Mesothelial cell of epicardium (in vitro differentiated cells): ENCODE results near the gene CPSF4L. TPM values are rescaled to one million over a fixed set of nuclear protein-coding genes. Genes with fewer than 3 reads are reported as not detected.

Experiments used
- DNase-seq, 2 experiments: peaks; one replicate each; pipeline ENCODE4 v3.0.0; 2021; ENCODE audit warnings: low spot score in 2 of 2; ENCODE audit not compliant: unreplicated experiment in 2 of 2
- H3K27ac Mint-ChIP-seq: 2 replicates; pipeline ENCODE4 v1.8.0; 2021; ENCODE audit warnings: mixed read lengths
- H3K27me3 Mint-ChIP-seq: 2 replicates; pipeline ENCODE4 v1.8.0; 2021; ENCODE audit warnings: low read depth, mixed read lengths
- H3K36me3 Mint-ChIP-seq: 2 replicates; pipeline ENCODE4 v1.8.0; 2021; ENCODE audit warnings: mixed read lengths
- H3K4me1 Mint-ChIP-seq: 2 replicates; pipeline ENCODE4 v1.8.0; 2021; ENCODE audit warnings: mixed read lengths
- H3K4me3 Mint-ChIP-seq: 2 replicates; pipeline ENCODE4 v1.8.0; 2021; ENCODE audit warnings: mild to moderate bottlenecking, moderate library complexity, mixed read lengths
- H3K9me3 Mint-ChIP-seq: 2 replicates; pipeline ENCODE4 v1.8.0; 2021; ENCODE audit warnings: mixed read lengths
- total RNA-seq: library from RNA; stranded (reverse); gene quantifications from 3 replicates; pipeline ENCODE4 v1.2.1, GENCODE V29; 2021
- TF ChIP-seq, protein P1 (sequence below): fragments of 200-600 bp; sonication (generic); IDR thresholded peaks from one replicate; pipeline ENCODE4 v1.5.0; 2021; ENCODE audit warnings: antibody characterized with exemption; ENCODE audit not compliant: unreplicated experiment

The CPSF4L gene
- total RNA-seq, 1 donor from 2014 or later, result 0.40 TPM

DNA sequence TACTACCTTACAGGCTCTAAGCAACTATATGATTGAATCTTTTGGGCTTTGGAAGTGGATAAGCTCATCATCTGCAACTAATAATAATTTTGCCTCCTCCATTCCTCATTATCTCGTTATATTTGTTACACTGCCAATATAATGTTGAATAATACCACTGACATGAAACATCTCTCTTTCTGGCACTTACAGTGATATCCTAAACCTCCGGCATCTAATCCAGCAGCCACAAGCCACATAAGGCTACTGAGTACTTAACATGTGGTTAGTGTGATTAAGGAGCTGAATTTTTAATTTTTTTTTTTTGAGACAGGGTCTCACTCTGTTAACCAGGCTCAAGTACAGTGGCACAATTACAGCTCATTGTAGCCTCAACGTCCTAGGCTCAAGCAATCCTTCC is 40.5 kb upstream of the CPSF4L start:
- no peak for DNase-seq

DNA sequence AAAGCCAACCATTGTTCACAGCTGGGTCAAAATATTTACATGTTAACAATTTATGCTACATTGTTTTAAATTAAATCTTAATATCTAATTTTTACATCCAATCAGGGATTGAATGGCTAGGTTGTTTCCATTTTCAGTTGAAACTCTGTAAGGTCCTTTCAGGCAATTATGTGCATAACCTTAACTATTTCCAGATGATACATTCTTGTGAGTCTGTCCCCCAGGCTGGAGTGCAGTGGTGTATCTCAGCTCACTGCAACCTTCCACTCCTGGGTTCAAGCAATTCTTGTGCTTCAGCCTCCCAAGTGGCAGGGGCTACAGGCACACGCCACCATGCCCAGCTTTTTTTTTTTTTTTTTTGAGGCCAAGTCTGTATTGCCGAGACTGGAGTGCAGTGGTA is 39.7 kb upstream of the CPSF4L start:
- Mint-ChIP-seq H3K27me3 (no peaks in the 10 kb centered on the region), H3K27ac (peak overlapping the region; percentile 53), H3K36me3 (peaks cover 6% of the 10 kb centered on the region), H3K4me1 (peaks cover 50% of the 10 kb centered on the region), H3K9me3 (no peaks in the 10 kb centered on the region), H3K4me3 (no peak overlapping the region)
- no peak for DNase-seq
- TF ChIP-seq, protein P1, sequence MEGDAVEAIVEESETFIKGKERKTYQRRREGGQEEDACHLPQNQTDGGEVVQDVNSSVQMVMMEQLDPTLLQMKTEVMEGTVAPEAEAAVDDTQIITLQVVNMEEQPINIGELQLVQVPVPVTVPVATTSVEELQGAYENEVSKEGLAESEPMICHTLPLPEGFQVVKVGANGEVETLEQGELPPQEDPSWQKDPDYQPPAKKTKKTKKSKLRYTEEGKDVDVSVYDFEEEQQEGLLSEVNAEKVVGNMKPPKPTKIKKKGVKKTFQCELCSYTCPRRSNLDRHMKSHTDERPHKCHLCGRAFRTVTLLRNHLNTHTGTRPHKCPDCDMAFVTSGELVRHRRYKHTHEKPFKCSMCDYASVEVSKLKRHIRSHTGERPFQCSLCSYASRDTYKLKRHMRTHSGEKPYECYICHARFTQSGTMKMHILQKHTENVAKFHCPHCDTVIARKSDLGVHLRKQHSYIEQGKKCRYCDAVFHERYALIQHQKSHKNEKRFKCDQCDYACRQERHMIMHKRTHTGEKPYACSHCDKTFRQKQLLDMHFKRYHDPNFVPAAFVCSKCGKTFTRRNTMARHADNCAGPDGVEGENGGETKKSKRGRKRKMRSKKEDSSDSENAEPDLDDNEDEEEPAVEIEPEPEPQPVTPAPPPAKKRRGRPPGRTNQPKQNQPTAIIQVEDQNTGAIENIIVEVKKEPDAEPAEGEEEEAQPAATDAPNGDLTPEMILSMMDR, result no peak

More for the DNA sequence above, 40.5 kb upstream of the CPSF4L start:
- H3K27me3 Mint-ChIP-seq, result no peaks in the 10 kb centered on the region
- no peak overlapping the region for H3K4me3 Mint-ChIP-seq
- TF ChIP-seq, protein P1, result no peak
- H3K9me3 Mint-ChIP-seq, result no peaks in the 10 kb centered on the region
- H3K4me1 Mint-ChIP-seq, result peaks cover 58% of the 10 kb centered on the region
- H3K27ac Mint-ChIP-seq, result peak overlapping the region; percentile 59
- peaks cover 6% of the 10 kb centered on the region for H3K36me3 Mint-ChIP-seq

DNA sequence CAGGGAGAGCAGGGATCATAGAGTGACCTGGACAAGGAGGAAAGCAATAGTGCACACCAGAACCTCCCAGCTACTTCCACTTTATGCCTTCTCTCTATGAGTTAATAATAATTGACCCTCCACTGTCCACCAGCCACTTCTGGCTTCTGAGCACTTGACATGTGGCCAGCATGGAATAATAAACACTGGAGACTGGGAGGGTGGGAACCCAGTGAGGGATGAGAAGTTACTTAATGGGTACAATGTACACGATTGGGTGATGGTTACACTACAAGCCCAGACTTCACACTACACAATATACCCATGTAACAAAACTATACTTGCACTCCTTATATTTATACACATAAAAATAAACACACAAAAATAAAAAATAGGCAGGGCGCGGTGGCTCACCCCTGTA is 38.7 kb upstream of the CPSF4L start:
- DNase-seq, result no peak
- H3K4me3 Mint-ChIP-seq, result no peak overlapping the region
- H3K36me3 Mint-ChIP-seq, result peaks cover 6% of the 10 kb centered on the region
- peak overlapping the region; percentile 53 for H3K27ac Mint-ChIP-seq
- TF ChIP-seq, protein P1, result no peak
- no peaks in the 10 kb centered on the region for H3K27me3 Mint-ChIP-seq
- peaks cover 41% of the 10 kb centered on the region for H3K4me1 Mint-ChIP-seq
- no peaks in the 10 kb centered on the region for H3K9me3 Mint-ChIP-seq

DNA sequence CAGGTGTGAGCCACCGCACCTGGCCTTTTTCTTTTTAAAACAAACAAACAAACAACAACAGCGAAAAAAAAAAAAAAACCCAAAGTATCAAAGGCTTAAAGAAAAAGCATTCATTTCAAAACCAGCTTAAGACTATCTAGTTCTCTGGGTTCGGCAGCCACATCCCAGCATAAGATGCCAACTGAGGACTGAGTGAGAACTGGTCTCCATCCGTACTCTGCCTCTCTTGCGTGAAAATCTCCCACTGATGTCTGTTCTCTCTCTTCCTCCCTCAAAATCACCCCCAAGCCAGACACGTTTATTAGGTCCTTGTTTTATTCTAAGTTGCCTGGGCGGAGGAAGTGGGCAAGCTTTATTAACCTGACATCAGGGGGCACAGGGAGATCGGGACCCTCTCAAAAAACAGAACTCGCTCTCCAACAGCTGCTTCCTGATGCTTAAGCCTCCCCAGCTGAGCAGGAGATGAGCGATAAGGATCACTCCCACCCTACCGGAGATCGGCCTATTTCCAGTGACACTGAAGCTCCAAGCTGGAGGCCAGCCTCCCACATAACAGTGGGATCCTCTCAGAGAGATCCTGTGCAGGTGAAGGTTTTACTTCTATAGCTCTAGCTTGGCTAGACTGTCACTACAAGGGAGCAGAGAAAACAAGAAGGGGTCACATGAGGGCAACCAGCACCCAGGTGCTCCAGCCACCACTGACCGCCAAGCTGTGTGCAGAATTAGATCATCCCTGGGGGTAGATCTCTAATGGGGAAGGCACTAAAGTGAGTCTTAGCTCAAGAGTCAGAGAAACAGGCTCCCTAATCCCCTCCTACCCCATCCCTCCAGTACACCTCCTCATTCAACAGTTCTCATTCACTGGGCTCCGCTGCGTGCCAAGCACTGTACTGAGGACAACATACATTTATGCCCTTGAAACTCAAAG is 36.5 kb upstream of the CPSF4L start:
- no peak overlapping the region for H3K4me3 Mint-ChIP-seq
- TF ChIP-seq, protein P1, result no peak
- no peaks in the 10 kb centered on the region for H3K27me3 Mint-ChIP-seq
- peaks cover 5% of the 10 kb centered on the region for H3K36me3 Mint-ChIP-seq
- no peak for DNase-seq
- H3K27ac Mint-ChIP-seq, result peak overlapping the region; percentile 92
- H3K4me1 Mint-ChIP-seq, result peaks cover 28% of the 10 kb centered on the region
- H3K9me3 Mint-ChIP-seq, result no peaks in the 10 kb centered on the region

DNA sequence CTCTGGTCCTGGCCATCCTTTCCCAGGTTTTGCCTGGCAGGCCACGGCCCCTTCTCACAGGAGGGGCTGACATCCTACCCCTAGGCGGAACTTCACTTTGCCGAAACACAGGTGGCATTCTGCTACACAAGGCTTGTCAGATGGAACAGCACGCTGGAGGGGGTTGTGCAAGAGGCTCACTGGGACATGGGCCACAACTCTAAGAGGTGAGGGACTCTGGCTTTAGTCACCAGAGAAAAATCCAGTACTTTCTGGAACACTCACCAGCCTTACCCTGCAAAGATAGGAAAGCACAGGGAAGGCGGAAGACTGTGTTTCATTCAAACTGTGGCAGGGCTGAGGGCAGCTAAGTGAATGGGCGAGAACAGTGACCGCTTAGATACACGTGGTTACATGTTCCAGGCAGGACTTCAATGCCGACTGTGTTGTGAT is 31.8 kb upstream of the CPSF4L start:
- no peak for DNase-seq
- Mint-ChIP-seq H3K9me3 (no peaks in the 10 kb centered on the region), H3K27ac (peak overlapping the region; percentile 88), H3K36me3 (peaks cover 2% of the 10 kb centered on the region), H3K4me1 (peaks cover 27% of the 10 kb centered on the region), H3K4me3 (no peak overlapping the region), H3K27me3 (no peaks in the 10 kb centered on the region)
- TF ChIP-seq, protein P1, result no peak
